NCI-H446 (cell line): ENCODE measurements around the gene NDUFB6.
"Not testable (repeated sequence)": the region's sequence is repeated elsewhere in the genome, so short reads cannot be mapped to it uniquely, and the experiment has no call there.

Experiments
- DNase-seq, 2 experiments: peaks; one replicate each; lab custom pipeline; 2025; lab: John Stamatoyannopoulos, UW

Gene NDUFB6

DNA sequence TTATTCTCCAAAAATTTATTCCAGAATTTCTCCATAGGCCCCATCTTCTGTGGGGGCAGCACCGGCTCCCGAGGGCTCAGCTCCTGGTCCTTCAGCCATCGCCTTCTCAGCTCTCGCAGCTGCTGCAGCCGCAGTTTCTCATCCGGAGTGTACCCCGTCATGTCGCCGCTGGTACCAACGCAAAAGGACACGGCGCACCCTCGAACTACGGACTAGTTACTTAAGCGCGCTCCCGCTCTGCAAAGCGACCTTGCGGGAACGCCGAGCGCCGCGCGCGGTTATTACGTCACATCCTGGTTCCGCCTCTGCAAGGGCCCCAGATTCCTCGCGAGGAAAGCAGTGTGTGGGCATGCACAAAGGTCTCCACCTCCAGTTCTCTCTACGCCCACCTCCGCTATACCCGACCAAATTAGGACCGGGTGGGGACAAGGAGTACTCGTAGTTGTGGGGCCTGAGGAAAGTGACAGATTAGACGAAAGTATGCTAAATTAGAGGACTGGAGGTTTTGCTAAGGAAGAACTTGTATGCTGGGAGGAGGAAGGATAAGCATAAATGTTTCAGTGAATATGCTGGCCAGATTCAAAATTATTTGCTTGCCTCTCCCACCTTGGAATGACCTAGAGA, at the start of gene NDUFB6:
Gene NDUFB6 (minus strand): TSS at position 260 of the 624 bp plus-strand sequence. CDS start 99 bp downstream, at position 161.
- peak; percentile 83 to 95 for DNase-seq

GRCh38 chr9:32618261-32618660, 45.3 kb upstream of the NDUFB6 start:
- no peak for DNase-seq

- no peak for DNase-seq
Measured at GRCh38 chr9:32606811-32607210, 33.9 kb upstream of the NDUFB6 start.

- no peak for DNase-seq
Measured at GRCh38 chr9:32603914-32604852, 31.2 kb upstream of the NDUFB6 start.

DNA sequence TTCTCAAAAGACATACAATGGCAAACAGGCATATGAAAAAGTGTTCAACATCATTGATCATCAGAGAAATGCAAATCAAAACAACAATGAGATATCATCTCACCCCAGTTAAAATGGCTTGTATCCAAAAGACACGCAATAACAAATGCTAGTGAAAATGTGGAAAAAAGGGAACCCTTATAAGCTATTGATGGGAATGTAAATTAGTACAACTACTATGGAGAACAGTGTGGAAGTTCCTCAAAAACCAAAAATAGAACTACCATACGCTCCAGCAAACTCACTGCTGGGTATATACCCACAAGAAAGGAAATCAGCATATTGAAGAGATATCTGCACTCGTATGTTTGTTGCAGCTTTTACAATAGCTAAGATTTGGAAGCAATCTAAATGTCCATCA, 26.1 kb upstream of the NDUFB6 start:
- not testable (repeated sequence) for DNase-seq

GRCh38 chr9:32596936-32597335, 24.0 kb upstream of the NDUFB6 start:
- no peak for DNase-seq

DNA sequence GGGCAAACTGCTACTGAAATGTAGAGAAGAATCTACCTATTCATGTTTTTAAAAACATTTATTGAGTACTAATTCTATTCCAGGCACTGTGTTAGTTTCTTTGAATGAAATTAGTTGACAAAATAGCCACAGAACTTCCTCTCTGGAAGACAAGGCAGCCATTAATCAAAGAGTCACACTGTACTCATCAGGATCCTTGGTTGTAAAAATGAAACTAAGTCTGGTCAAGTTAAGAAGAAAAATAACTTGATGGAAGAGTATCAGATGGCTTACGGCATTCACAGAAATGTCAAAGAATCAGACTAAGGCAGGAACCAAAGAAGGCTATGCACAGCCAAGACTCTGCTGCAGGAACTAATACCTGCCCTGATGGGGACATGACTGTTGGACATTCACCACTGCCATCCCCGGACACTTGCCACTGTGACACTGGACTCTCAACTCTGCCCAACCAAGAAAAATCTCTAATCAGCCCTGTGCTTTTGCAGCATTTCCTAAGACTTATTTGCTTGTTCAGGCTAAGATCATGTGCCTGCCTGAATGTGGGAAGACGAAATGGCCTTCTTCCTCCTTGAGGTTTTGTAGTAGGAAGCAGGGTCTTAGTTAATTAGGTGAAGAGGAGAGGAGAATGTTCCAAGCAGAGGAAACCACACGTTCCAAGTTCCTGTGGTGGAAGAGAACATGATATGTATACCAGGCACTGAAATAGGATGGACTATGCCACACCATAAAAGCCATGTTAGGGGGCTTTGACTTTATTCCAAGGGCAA, 23.3 kb upstream of the NDUFB6 start:
- DNase-seq = no peak

- no peak for DNase-seq
Measured at GRCh38 chr9:32590898-32591297, 17.9 kb upstream of the NDUFB6 start.

DNA sequence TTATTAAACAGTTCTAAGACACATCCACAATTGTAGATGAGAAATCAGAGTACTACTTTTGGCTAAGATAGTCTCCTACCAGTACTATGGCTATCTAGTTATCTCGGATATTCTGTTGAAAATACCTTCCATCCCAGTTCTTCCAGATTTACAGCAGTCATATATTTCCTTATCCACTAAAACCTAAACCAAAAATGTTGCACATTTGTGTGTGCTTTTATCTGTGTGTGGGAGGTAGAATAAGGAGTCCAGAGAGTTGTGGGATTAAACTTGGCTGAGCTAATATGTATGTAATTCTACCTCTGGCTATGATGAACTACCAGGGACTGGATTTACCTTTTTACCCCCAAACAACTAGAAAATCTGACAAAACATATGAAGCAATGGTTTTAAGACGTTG, 17.5 kb upstream of the NDUFB6 start:
- no peak for DNase-seq

- DNase-seq = peak in 1 of 2 experiments; percentile 57
Measured at GRCh38 chr9:32589083-32589723, 16.2 kb upstream of the NDUFB6 start.

DNA sequence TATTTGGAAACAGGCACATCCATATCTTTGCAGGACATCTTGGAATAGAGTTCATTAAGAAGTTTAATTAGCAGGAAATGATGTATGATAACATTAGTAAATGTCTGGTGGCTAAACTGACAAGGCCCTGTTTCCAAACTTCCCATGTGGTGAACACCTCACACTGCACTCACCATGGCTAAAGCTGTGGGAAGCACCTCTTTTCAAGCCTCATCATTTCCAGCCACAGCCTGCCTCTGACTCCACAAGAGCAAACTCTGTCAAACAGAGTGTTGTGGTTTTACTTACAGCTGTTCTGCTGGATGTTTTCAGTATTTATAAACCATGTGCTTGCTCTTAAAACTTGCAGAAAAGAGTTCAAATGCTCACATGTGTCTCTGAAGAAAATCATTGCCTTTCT, 14.9 kb upstream of the NDUFB6 start:
- no peak for DNase-seq

DNA sequence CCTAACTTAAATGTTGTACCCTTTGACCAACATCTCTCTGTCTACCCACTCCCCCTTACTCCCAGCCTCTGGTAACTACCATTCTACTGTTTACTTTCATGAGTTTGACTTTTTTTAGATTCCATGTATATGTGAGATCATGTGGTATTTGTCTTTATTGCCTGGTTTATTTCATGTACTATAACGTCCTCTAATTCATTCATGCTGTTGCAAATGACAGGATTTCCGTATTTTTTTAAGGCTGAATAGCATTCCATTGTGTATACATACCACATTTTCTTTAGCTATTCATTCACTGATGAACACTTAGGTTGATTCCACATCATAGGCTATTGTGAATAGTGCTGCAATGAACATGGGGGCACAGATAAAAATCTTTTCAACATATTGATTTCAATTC, 11.8 kb upstream of the NDUFB6 start:
- no peak for DNase-seq

DNA sequence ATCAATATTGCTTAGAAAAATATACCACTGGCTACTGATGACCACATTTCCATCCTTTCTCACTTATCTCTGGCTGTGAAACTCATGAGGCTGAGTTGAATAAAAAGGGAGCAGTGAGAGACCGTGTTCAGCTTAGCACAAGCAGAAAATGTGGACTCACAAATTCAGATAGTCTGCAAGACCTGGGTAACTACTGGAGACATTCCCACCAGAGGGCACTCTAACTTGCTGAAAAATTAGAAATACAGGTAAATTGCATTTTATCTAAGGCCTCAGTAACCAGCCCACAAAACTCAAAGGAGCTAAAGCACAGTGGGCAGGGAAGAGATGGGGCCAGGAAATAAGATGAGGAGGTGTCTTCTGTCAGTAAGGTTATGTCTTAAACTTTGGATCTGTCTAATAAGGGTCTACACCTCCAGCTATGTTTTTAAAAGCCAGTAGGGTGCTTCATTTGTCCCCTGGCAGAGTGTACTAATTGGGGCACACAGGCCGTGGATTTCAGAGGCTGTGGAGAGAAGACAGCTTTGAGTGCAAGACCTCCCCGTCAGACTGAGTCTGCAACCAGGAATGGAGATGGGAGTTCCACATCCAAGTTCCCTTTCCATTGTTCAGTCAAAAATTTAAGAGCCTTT, 8.7 kb upstream of the NDUFB6 start:
- DNase-seq = peak; percentile 46 to 65

DNA sequence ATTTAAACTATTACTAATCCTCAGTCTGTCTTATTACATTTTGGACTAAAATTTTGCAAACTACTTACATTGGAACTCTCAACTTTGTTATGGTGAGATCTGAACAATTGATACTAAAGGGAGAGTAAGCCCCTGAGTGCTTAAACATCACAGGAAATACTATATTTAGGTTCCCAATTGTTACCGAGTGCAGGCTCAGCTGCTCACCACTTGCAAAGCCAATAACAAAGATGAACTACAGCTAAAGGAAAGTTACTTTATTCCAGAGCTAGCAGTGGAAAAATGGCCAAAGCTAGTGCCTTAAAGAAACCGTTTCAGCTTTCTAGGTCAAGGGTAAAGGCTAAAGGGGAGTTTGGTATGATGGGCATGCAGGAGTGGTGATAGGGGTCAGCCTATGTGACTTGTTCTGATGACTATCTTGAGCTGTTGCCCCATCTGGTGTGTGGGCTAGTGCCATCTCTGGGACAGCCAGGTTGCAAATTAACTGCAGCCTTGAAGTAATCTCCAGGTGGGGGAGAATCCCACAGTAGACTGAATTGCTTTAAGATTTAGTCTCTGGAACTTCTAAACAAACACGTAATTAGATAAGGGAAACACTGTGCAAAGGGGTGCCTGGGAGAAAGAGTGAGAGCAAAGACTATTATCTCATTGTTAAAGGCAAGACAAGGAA, 7.8 kb upstream of the NDUFB6 start:
- DNase-seq = no peak

GRCh38 chr9:32579706-32580331, 6.9 kb upstream of the NDUFB6 start:
- DNase-seq = peak; percentile 25 to 77

GRCh38 chr9:32578976-32579375, 6.0 kb upstream of the NDUFB6 start:
- DNase-seq = no peak

GRCh38 chr9:32577316-32577715, 4.4 kb upstream of the NDUFB6 start:
- no peak for DNase-seq

DNA sequence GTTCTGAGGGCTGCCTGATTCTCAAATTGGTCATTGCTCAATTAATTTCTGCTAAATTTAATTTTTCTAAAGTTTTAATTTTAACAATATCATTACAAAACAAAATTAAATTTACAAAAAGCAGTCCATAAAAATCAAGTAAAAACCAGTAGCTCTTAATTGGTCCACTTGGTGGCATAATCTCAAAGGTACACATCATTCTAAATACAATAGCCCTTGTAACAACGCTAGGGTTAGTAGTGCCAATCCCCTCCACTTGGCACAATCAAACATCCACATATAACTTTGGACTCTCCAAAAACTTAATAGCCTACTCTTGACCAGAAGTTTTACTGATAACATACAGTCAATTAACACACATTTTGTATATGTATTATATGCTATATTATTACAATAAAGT, 1.9 kb upstream of the NDUFB6 start:
- DNase-seq = no peak

DNA sequence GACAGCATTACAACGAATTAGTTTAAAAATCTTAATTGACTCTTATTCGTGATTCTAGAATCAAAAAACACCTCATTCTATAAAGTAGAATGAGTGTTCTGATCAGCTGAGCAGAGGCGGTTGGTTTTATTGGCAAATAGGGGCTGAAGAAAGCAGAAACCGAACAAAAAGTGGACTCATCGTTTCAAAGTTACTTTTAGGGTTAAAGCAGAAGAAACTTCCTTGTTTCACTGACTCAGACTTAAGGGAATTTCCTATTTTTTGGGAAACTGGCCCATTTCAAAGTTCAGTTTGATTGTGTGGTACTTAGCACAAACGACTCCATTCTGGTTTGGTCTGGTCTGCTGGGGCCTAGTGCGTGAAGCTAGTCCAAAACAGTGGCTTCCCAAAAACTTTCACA, 862 bp upstream of the NDUFB6 start:
- no peak for DNase-seq
